HCT116 (cell line): ENCODE data around the gene EPS8L2. TPM values are rescaled to one million over a fixed set of nuclear protein-coding genes. Genes with fewer than 3 reads are reported as not detected.

Source experiments
- ATAC-seq: fragments of 200-7000 bp; cut with Tn5 transposase; 2 replicates; pipeline ENCODE4 v1.9.1; 2020; ENCODE audit warnings: mild to moderate bottlenecking, moderate library complexity
- BruUV-seq: library from RNA; stranded (reverse); fragments of 400-500 nt; replicated peaks from 2 replicates; lab custom pipeline; 2021; lab: Mats Ljungman, UMichigan
- CTCF ChIA-PET: fragments of 300-600 bp; sonication (Branson Sonifier 250); formaldehyde crosslinking; loops from one replicate; lab custom pipeline; 2021; ENCODE audit warnings: antibody characterized with exemption; lab: Charles Lee
- POLR2A ChIA-PET: fragments of 300-600, 350-600 bp; sonication (Branson Sonifier 250); formaldehyde crosslinking; loops from one replicate; lab custom pipeline; 2021; ENCODE audit warnings: antibody characterized with exemption; lab: Charles Lee
- RAD21 ChIA-PET, 2 experiments: fragments of 300-600 bp; sonication (Branson Sonifier 250); formaldehyde crosslinking; loops; one replicate each; lab custom pipeline; 2023; ENCODE audit warnings: low total read pairs in 2 of 2; ENCODE audit not compliant: uncharacterized antibody in 2 of 2, unreplicated experiment in 2 of 2, low non-redundant PET in 1 of 2; lab: Charles Lee
- DNase-seq: peaks from one replicate; pipeline ENCODE4 v3.0.0-alpha.2; 2010; ENCODE audit warnings: low read depth, low spot score
- H2AFZ ChIP-seq: fragments of 200-600 bp; shearing (Covaris generic), sonication (generic); 2 replicates; pipeline ENCODE4 v1.6.1; 2017; ENCODE audit warnings: low read depth, mixed run types, mixed read lengths, antibody characterized with exemption, low read length; ENCODE audit not compliant: poor library complexity, severe bottlenecking
- H3K27ac ChIP-seq: 2 replicates; pipeline ENCODE4 v1.5.1; 2012; ENCODE audit warnings: low read depth, low read length
- H3K27me3 ChIP-seq: fragments of 200-600 bp; sonication (generic); 2 replicates; pipeline ENCODE4 v1.6.1; 2016; ENCODE audit warnings: mixed run types, low read length, mixed read lengths; ENCODE audit not compliant: insufficient read depth
- H3K36me3 ChIP-seq, 2 experiments: fragments of 200-500 bp in 1 of 2; fragments of 200-600 bp in 1 of 2; sonication (Bioruptor generic) in 1 of 2; sonication (generic) in 1 of 2; 2 replicates each; pipeline versions ENCODE4 v1.5.1 to v1.6.1; 2014 to 2016; ENCODE audit warnings: low read length in 2 of 2, inconsistent platforms in 1 of 2, mixed read lengths in 1 of 2, mixed run types in 1 of 2; ENCODE audit not compliant: insufficient read depth in 2 of 2, control insufficient read depth in 1 of 2
- H3K4me1 ChIP-seq, 2 experiments: fragments of 200-600 bp in 1 of 2; sonication (generic) in 1 of 2; 2 replicates each; pipeline versions ENCODE4 v1.5.1 to v1.6.1; 2012 to 2017; ENCODE audit warnings: low read length in 2 of 2, inconsistent platforms in 1 of 2, mild to moderate bottlenecking in 1 of 2, mixed read lengths in 1 of 2, mixed run types in 1 of 2, moderate library complexity in 1 of 2; ENCODE audit not compliant: insufficient read depth in 2 of 2, control insufficient read depth in 1 of 2
- H3K4me2 ChIP-seq: fragments of 200-600 bp; sonication (generic); 2 replicates; pipeline ENCODE4 v1.6.1; 2017; ENCODE audit warnings: mixed run types, low read length, mixed read lengths
- H3K4me3 ChIP-seq, 2 experiments: fragments of 200-600 bp in 1 of 2; sonication (generic) in 1 of 2; replicated peaks in 1 of 2; 2 replicates each; pipeline ENCODE4 v1.5.1; 2011 to 2016; ENCODE audit warnings: low read length in 2 of 2, control low read depth in 1 of 2, low read depth in 1 of 2, mild to moderate bottlenecking in 1 of 2, mixed read lengths in 1 of 2, mixed run types in 1 of 2
- H3K79me2 ChIP-seq: fragments of 200-600 bp; sonication (generic); 2 replicates; pipeline ENCODE4 v1.6.1; 2017; ENCODE audit warnings: mild to moderate bottlenecking, mixed run types, low read length, moderate library complexity, mixed read lengths; ENCODE audit not compliant: insufficient read depth
- H3K9ac ChIP-seq: fragments of 200-600 bp; sonication (generic); 2 replicates; pipeline ENCODE4 v1.6.1; 2016; ENCODE audit warnings: low read length, mixed read lengths
- H3K9me2 ChIP-seq: fragments of 200-600 bp; sonication (generic), shearing (Covaris generic); 2 replicates; pipeline ENCODE4 v1.6.1; 2017; ENCODE audit warnings: mixed run types, mild to moderate bottlenecking, moderate library complexity; ENCODE audit not compliant: insufficient read depth
- H3K9me3 ChIP-seq, 2 experiments: fragments of 200-500 bp in 1 of 2; fragments of 200-600 bp in 1 of 2; sonication (Bioruptor generic) in 1 of 2; sonication (generic) in 1 of 2; 2 replicates each; pipeline ENCODE4 v1.6.1; 2014 to 2017; ENCODE audit warnings: low read length in 2 of 2, mixed read lengths in 2 of 2, inconsistent platforms in 1 of 2, low read depth in 1 of 2, mild to moderate bottlenecking in 1 of 2, mixed run types in 1 of 2, moderate library complexity in 1 of 2; ENCODE audit not compliant: control insufficient read depth in 1 of 2, insufficient read depth in 1 of 2
- H4K20me1 ChIP-seq: fragments of 200-600 bp; sonication (generic), shearing (Covaris generic); 2 replicates; pipeline ENCODE4 v1.6.1; 2017; ENCODE audit warnings: mixed run types, mild to moderate bottlenecking, moderate library complexity; ENCODE audit not compliant: insufficient read depth
- CTCF ChIP-seq, 3 experiments: fragments of 200-600 bp in 1 of 3; sonication (generic) in 1 of 3; IDR thresholded peaks in 2 of 3; conservative IDR thresholded peaks in 1 of 3; 2 replicates each; pipeline ENCODE4 v1.5.1; 2012 to 2017; ENCODE audit warnings: low read depth in 2 of 3, low read length in 2 of 3, antibody characterized with exemption in 1 of 3, borderline replicate concordance in 1 of 3, control low read depth in 1 of 3, mild to moderate bottlenecking in 1 of 3, mixed read lengths in 1 of 3, mixed run types in 1 of 3, moderate library complexity in 1 of 3; ENCODE audit not compliant: insufficient read depth in 1 of 3
- ELF1 ChIP-seq: IDR thresholded peaks from 2 replicates; pipeline ENCODE4 v1.6.1; 2012; ENCODE audit warnings: low read depth, borderline replicate concordance
- FOSL1 ChIP-seq: IDR thresholded peaks from 2 replicates; pipeline ENCODE4 v1.6.1; 2012; ENCODE audit warnings: low read depth
- MAX ChIP-seq: IDR thresholded peaks from 2 replicates; pipeline ENCODE4 v1.6.1; 2012
- POLR2A ChIP-seq: IDR thresholded peaks from 2 replicates; pipeline ENCODE4 v1.7.0; 2011; ENCODE audit warnings: borderline replicate concordance; ENCODE audit not compliant: insufficient read depth, insufficient read length; ENCODE audit errors: extremely low read depth
- POLR2AphosphoS5 ChIP-seq: IDR thresholded peaks from 2 replicates; pipeline ENCODE4 v1.6.1; 2011; ENCODE audit warnings: mild to moderate bottlenecking, low read depth, low read length, moderate library complexity
- SIN3A ChIP-seq: IDR thresholded peaks from 2 replicates; pipeline ENCODE4 v1.6.1; 2012; ENCODE audit warnings: low read depth
- SRF ChIP-seq: IDR thresholded peaks from 2 replicates; pipeline ENCODE4 v1.6.1; 2012; ENCODE audit warnings: low read depth
- ZBTB33 ChIP-seq: IDR thresholded peaks from 2 replicates; pipeline ENCODE4 v1.6.1; 2011; ENCODE audit warnings: mild to moderate bottlenecking, low read length, moderate library complexity; ENCODE audit not compliant: insufficient replicate concordance; ENCODE audit errors: extremely low read depth
- ZFX ChIP-seq: fragments of 450-650 bp; IDR thresholded peaks from 2 replicates; pipeline ENCODE4 v1.6.1; 2017
- ZNF274 ChIP-seq: fragments of 200-500 bp; sonication (Bioruptor generic); IDR thresholded peaks from 2 replicates; pipeline ENCODE4 v1.6.1; 2014; ENCODE audit warnings: mild to moderate bottlenecking, low read depth, low read length, inconsistent platforms
- intact Hi-C: fragments of 100-400 bp; cut with micrococcal nuclease; formaldehyde crosslinking; loops from 2 replicates; pipeline ENCODE4 v1.10.0; 2022
- total RNA-seq: library from RNA; stranded (reverse); gene quantifications from one replicate; pipeline ENCODE4 v1.2.1, GENCODE V29; 2021; ENCODE audit not compliant: unreplicated experiment

EPS8L2 gene
- total RNA-seq, 1 experiment from 2014 or later, result 157 TPM

GRCh38 chr11:747158-748006 is 41.4 kb downstream of the EPS8L2 start, which contains the start of gene TALDO1:
TALDO1 (plus strand) TSS chr11:747464; CDS start chr11:747482, 18 bp downstream.
- ChIA-PET CTCF (interaction anchor here (1.0 to 2.7 kb wide), 3 partner anchors 15 to 43 kb away, joined by 3 to 10 read pairs (median 6); no protein-coding TSS in a partner anchor), RAD21 (no interaction called here), POLR2A (interaction anchor here (0.5 to 0.6 kb wide), 2 partner anchors 8 to 392 kb away, joined by 3 to 8 read pairs; no protein-coding TSS in a partner anchor)
- Histone ChIP-seq H3K9me3 (no peaks in the 10 kb centered on the region), H2AFZ (no peak within 1 kb of the TSS), H3K4me3 (peak within 1 kb of the TSS; percentile 79 to 91), H3K79me2 (peaks cover 50% of the 10 kb centered on the region), H3K9me2 (no peaks in the 10 kb centered on the region), H3K4me2 (peak within 1 kb of the TSS; percentile 90), H3K4me1 (peaks cover 24 to 57% of the 10 kb centered on the region in 2 experiments; a peak in 3 of 4 replicates), H3K9ac (peak within 1 kb of the TSS; percentile 94), H3K27ac (peak within 1 kb of the TSS; percentile 91), H3K27me3 (no peaks in the 10 kb centered on the region), H3K36me3 (no peaks in the 10 kb centered on the region; a peak in 2 of 4 replicates), H4K20me1 (no peaks in the 10 kb centered on the region)
- DNase-seq, result peak; percentile 57
- peak; percentile 95 for ATAC-seq
- no TSS peak for BruUV-seq
- intact Hi-C loops, result no loop called here
- TF ChIP-seq ZNF274, result no peak
- peak; percentile 59; the same call in 1 of the 2 replicates for TF ChIP-seq SIN3A
- TF ChIP-seq SRF, result no peak
- TF ChIP-seq MAX, result peak; percentile 72
- TF ChIP-seq ZBTB33, result no peak
- 0 out of 6 replicates have a peak, but pooled peaks of 1 of the 3 experiments have one; percentile 1 for TF ChIP-seq CTCF (IDR thresholded peaks at IDR 0.05 in 2 of 3, conservative IDR thresholded peaks at IDR 0.05 in 1 of 3; ENCODE audit: borderline replicate concordance in 1 of 3, insufficient read depth in 1 of 3, low read depth in 2 of 3, low read length in 2 of 3)
- TF ChIP-seq POLR2A, result peak; percentile 61
- peak; percentile 79; the same call in 1 of the 2 replicates for TF ChIP-seq ZFX
- no peak for TF ChIP-seq FOSL1
- peak; percentile 75 for TF ChIP-seq POLR2AphosphoS5
- no peak for TF ChIP-seq ELF1
